Fibroblast of the conjunctiva (primary cell): ENCODE results near the gene GRXCR2.

Source experiments
- DNase-seq: peaks from one replicate; pipeline ENCODE4 v3.0.0-alpha.2; 2010; ENCODE audit warnings: low read depth

Gene GRXCR2

DNA sequence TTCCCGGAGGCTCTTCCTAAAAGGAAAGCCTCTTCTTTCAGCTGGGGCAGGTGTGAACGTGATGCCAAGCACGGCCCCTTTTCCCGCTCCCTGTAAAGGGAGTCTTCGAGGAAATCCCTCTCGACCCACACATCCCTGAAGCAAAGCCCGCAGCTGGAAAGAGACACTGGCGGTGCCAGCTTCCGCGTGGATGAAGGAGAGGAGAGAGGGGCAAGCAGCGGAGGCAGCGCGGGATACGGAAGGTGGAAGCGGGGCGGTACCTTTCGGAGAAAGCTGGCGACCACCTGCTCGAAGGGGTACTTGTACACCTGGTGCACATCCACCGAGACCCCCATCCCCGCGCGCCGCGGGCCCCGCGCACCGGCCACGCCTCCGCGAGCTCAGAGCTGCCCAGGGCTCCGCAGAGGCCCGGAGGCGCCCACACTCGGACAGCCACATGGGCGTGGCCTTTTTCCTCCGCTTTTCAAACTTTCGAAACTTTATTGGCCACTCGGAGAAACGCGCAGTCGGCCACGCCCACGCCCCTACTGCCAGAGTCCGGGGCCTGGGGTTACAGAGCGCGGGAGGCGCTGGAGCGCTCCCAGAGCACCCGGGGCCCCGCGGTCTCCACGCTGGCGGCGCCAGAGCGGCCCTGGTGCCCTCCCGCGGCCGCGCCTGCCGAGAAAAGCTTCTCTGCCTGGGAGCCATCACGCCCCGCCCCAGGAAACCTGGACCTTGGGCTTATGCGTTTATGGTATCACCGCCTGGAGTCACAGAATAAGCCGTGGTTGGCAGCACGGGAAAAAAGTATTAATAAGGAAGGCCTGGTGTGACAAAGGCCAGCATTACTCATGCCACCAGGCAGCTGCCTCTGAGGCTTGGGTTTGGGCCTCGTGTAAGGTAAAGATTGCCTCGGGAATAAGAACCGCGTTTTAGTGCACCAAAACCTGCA lies 37.6 kb downstream of the GRXCR2 start, which contains the start of gene PRELID2:
Gene PRELID2 (minus strand): TSS at position 426 of the 931 bp plus-strand sequence. CDS start 91 bp downstream, at position 335.
- DNase-seq, result peak; percentile 67

DNA sequence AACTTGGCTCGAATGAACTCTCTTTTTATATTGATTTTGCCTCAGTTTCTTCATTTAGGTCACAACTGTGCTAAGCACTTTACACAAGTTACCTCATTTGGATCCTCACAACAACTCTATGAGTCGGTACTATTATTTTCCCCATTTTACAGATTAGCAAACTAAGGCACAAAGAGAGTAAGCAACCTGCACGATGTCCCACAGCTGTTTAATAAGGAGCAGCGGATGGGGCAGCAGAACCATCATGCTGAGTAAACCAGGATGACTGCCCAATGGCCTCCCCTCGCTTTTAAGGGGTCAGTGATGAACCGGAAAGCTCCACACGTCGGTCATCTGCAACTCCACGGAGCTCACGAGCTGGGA lies 38.3 kb downstream of the GRXCR2 start:
- DNase-seq, result no peak

DNA sequence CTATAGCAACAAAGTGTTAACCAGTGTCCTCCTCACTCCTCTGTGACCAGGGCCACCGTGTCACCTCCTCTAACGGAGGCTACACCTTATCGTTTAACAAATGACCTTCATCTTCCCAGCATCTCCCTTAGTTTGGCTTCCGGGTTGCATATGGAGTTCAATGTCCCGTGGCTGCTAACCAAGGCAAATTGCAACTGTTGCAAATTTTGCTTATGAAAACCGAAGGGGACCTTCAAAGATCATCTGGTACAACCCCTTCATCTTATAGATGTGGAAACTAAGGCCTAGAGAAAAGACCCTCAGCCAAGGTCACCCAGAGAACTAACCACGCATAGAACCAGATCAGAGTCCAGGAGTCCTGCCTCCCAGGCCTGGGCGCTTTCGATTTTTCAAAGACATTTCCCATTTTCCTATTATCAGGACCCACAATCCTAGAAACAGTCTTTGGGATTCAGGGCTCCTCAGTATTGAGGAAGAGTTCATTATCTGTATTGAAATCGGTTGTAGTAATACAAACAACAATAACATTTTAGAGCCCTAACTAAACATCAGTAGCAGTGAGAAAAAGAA lies 39.1 kb downstream of the GRXCR2 start:
- no peak for DNase-seq

DNA sequence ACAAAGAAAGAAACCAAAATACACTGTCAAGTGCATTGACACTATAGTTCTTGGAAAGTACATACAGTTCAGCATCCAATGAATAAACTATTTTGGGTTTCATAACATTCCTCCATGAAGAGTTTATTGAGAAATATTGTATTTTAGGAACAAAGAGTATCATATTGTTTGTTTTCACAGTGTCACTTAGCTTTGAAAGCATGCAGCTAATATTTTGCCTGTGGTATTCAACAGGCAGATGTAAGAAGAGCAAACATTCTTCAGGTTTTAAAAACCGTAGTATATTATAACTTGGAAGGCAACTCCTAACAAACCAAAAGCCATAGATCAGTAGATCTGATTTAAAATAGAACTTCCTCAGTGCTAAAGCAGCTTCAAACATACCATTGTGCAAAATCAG lies 42.2 kb downstream of the GRXCR2 start:
- DNase-seq, result peak; percentile 31

DNA sequence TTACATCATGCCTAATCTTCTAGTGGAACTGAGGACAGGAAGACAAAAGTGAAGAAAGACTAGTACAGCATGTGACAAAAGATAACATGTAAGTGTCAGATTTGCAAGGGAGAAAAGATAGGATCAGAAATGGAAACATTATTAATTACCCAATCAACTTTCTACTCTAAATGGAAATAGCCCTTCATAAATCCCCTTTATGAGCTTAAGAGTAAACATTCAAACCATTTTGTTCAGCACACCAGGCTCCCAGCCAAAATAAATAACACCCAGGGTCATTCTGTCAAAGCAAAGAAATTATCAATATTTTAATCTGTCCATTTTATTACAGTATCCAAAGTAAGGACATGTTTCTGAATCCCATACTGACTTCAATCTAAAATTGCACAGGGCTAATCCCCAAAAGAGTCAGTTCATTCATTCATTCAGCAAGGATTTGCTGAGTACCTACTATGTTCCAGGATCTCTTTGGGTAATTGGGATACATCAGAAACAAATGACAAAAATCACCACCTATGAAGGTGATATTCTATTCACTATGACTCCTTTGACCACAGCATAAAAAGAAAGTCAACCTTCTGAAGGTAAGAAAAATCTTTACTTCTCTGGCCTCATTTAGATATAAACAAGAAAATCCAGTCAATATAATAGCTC lies 43.0 kb downstream of the GRXCR2 start:
- DNase-seq, result no peak

DNA sequence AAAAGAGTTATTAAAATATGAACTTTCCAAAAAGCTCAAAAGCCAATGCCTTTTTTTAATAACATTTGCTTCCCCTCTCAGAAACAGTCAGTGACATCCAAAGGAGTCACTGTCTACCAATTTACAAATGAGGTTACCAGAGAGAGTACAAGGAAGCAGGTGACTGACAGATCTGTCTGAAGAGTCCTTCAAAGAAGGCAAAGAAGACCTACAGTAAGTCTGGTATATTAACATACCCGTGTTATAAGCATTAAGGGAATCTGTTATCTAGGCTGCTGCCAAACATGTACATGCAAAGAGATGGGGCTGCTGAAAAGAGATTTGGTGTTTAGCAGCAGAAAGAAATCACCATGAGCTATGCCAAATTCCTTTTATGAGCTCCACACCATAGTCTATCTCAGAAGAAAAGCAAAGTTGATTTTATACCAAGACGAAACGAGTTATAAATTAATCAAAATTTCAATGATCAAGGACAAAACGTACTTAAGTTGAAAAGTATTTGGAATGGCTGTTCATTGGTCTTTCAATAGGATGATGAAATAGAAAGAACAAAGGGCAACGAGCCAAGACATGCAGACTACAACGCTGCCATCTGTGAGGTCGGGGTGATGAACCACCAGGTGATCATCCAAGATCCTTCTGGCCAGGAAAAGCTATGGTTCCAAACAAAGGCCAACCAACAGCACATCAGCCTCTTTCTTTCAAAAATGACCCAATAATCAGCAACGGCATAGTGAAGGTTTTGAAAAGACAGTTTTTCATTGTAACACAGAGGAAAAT lies 45.7 kb downstream of the GRXCR2 start:
- no peak for DNase-seq

DNA sequence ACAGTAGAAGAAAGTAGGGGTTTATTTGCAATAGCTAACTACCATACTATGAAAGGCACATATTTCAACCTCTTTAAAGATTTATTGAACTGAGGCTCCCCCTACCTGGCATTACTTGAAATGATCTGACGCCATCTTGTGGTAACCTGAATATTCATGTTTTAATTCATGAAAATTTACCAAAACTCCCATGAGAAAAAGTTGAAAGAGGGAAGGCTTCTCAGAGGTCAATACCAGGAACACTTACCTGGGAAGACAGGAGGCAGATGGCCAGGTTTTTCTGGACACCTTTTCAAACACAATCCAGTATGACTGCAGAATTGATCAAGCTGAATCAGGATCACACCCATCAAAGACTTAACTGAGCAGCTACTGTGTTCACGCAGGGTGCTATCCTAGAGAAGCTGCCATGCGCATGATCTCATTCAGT lies 47.0 kb downstream of the GRXCR2 start:
- peak; percentile 60 for DNase-seq

DNA sequence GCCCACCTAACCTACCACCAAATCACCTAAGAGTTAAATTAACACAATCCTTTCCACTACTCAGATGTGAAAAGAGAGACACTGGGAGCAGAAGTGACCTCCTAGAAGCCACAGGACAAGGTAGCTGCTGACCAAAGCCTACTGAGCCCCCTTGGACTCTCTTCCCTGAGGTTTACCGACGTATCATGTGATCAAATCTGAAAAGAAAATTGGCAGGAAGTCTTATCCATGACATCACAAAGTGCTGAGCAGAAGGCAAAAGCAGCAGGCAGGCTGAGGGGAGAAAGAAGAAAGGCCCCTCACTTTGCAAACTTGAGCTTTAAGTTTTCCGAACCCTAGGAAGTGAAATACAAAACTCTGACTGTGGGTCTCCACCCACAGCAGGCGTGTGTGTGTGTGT lies 48.8 kb downstream of the GRXCR2 start:
- no peak for DNase-seq

DNA sequence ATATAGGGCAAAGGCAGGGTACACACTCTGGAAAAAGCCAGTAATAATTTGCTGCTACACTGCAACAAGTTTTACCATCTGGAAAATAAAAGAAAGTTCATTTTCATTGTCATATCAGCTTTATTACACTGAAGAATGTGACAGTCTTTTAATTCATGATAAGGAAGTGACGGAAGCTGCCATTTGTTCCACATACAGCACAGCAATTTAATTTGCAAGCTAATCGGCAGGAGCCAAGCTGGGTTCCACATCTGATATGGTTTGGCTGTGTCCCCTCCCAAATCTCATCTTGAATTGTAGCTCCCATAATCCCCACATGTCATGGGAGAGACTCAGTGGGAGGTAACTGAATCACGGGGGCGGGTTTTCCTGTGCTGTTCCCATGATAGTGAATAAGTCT lies 54.2 kb downstream of the GRXCR2 start:
- DNase-seq, result no peak

DNA sequence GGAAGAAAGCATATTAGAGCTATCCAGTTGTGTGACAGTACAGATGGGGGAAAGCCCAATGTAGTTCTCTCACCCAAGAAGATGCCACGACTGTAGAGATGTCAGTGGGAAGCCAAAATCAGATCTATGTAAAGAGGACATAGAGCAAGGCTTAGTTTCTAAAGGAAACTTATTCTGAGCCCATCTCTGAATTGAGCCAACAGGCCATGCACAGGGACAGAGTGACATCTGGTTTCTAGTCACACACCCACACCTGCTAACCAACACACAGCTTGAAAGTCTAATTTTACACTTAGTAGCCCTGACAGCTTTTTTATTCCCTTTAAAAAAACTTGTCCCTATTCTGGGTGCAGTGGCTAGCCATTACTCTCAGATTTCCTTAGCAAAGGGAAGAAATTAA lies 59.9 kb downstream of the GRXCR2 start:
- DNase-seq, result no peak

DNA sequence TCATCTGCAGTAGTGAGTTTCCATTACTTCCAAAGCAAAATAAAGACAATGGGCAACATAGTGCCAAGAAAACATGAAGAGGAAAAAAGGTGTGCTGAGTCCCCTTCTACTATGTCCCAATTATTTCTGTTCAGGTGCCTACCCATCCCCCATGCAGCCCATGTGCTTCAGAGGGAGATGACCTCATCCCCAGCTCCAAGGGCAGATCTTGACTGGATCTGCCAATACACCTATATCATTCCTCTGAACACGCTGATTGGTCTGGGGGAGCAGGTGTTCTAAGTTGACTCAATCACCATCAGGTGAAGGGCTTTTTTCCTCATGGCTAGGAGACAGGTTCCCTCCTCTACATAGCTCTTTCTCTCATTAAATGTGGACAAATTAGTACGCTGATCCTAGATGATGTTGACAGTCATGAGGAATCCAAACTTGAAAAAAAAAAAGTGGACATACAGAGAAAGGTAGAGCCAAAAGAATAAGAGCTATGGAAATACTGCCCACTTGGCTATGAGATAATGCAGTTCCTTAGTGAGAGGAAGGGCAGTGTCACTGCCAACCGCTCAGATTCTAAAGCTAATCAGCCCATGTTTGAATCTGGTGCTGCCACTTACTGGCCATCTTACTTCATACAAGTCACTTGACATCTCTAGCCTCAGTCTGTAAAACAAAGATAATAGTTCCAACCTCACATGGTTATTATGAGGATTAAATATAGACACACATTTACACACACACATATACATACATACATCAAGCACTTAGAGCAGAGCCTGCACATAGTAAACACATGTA lies 60.8 kb downstream of the GRXCR2 start:
- peak; percentile 54 for DNase-seq
